Panc1 (cell line): ENCODE data around the gene LRR1.

Experiments used
- POLR2AphosphoS5 ChIP-seq: IDR thresholded peaks from 2 replicates; pipeline ENCODE4 v1.6.1; 2012; ENCODE audit warnings: mild to moderate bottlenecking, low read depth, low read length, moderate library complexity
- SIN3A ChIP-seq: IDR thresholded peaks from 2 replicates; pipeline ENCODE4 v1.6.1; 2012; ENCODE audit warnings: low read depth, mild to moderate bottlenecking, low read length, moderate library complexity, borderline replicate concordance; ENCODE audit not compliant: insufficient read depth
- TF ChIP-seq, protein P1 (sequence below): fragments of 450-650 bp; IDR thresholded peaks from 2 replicates; pipeline ENCODE4 v1.5.1; 2017; ENCODE audit warnings: mild to moderate bottlenecking
- TF ChIP-seq, protein P2 (sequence below), 2 experiments: IDR thresholded peaks; 2 replicates each; pipeline ENCODE4 v1.6.1; 2011 to 2012; ENCODE audit warnings: low read depth in 2 of 2, control low read depth in 1 of 2, low read length in 1 of 2, mild to moderate bottlenecking in 1 of 2, moderate library complexity in 1 of 2; ENCODE audit not compliant: insufficient read depth in 1 of 2

DNA sequence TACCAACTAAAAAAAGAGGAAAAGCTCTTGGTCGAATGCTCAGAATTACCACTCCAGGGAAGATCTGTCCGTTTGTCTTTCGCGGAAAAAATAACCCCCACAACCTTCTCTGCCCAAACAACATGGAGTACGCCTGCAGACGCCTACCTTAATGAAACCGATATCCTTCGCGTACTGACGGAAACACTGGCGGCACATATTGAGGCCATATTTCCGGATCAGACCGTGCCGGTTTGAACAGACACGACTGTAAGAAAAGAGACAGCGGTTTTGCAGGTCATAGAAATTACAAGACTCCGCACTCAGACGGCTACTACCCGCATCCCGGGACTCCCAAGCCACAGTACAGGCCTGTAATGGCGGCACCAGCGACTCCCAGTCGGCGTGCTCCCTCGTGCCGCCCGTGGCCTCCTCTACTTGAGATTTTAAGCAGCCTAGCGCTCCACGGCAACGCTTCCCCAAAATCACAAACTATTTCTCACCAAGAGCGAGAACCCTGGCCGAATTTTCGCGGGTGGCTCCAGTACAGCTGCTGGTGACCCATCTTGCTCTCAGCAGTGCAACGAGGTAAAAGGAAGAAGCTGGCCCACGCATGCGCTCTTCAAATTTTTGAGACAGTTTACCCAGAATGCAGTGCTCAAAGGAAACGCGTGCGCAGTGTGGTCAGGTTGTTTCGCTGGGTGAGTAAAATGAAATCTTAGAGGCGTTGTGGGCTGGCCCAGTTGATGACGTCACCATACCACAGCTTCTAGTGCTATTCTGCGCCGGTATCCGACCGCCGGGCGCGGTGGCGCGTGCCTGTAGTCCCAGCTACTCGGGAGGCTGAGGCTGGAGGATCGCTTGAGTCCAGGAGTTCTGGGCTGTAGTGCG, 12.7 kb upstream of the LRR1 start, which contains the start of gene RPS29:
- TF ChIP-seq, protein P1, sequence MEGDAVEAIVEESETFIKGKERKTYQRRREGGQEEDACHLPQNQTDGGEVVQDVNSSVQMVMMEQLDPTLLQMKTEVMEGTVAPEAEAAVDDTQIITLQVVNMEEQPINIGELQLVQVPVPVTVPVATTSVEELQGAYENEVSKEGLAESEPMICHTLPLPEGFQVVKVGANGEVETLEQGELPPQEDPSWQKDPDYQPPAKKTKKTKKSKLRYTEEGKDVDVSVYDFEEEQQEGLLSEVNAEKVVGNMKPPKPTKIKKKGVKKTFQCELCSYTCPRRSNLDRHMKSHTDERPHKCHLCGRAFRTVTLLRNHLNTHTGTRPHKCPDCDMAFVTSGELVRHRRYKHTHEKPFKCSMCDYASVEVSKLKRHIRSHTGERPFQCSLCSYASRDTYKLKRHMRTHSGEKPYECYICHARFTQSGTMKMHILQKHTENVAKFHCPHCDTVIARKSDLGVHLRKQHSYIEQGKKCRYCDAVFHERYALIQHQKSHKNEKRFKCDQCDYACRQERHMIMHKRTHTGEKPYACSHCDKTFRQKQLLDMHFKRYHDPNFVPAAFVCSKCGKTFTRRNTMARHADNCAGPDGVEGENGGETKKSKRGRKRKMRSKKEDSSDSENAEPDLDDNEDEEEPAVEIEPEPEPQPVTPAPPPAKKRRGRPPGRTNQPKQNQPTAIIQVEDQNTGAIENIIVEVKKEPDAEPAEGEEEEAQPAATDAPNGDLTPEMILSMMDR = no peak
- TF ChIP-seq, protein P2, sequence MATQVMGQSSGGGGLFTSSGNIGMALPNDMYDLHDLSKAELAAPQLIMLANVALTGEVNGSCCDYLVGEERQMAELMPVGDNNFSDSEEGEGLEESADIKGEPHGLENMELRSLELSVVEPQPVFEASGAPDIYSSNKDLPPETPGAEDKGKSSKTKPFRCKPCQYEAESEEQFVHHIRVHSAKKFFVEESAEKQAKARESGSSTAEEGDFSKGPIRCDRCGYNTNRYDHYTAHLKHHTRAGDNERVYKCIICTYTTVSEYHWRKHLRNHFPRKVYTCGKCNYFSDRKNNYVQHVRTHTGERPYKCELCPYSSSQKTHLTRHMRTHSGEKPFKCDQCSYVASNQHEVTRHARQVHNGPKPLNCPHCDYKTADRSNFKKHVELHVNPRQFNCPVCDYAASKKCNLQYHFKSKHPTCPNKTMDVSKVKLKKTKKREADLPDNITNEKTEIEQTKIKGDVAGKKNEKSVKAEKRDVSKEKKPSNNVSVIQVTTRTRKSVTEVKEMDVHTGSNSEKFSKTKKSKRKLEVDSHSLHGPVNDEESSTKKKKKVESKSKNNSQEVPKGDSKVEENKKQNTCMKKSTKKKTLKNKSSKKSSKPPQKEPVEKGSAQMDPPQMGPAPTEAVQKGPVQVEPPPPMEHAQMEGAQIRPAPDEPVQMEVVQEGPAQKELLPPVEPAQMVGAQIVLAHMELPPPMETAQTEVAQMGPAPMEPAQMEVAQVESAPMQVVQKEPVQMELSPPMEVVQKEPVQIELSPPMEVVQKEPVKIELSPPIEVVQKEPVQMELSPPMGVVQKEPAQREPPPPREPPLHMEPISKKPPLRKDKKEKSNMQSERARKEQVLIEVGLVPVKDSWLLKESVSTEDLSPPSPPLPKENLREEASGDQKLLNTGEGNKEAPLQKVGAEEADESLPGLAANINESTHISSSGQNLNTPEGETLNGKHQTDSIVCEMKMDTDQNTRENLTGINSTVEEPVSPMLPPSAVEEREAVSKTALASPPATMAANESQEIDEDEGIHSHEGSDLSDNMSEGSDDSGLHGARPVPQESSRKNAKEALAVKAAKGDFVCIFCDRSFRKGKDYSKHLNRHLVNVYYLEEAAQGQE (IDR thresholded peaks at IDR 0.05; ENCODE audit: insufficient read depth in 1 of 2, low read depth in 2 of 2, low read length in 1 of 2) = no peak
- TF ChIP-seq POLR2AphosphoS5 = peak; percentile 91
- no peak for TF ChIP-seq SIN3A
